ENCODE measurements around the gene TMPRSS3. TPM values are rescaled to one million over a fixed set of nuclear protein-coding genes. Genes with fewer than 3 reads are reported as not detected.

Gene TMPRSS3
- polyA plus RNA-seq, 1 donor, result 5.6 TPM

DNA sequence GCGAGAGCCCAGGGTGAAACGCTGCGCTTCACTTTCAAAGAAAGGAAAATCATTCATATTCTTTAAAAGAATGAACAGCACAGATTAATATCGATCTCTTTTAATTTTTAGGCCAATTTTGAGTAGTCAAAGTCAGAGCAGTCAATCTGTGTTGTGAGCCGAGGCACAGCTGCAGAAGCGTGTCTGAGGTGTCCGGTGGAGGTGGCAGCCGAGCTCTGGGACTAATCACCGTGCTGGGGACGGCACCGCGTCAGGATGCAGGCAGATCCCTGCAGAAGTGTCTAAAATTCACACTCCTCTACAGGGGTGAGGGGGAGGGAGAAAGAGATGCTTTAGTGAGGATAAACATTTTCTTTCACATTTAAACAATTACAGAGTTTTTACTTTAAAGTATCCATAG, 33.7 kb downstream of the TMPRSS3 start:
- 100% methylated on average over 1 of the region's 12 CpGs for WGBS (ENCODE audit: insufficient coverage, low lambda C conversion rate)
- Histone ChIP-seq H3K27ac (ENCODE audit: low read length) (no peak overlapping the region), H3K36me3 (ENCODE audit: control insufficient read depth, insufficient read depth, low read length) (no peaks in the 10 kb centered on the region), H3K27me3 (ENCODE audit: control insufficient read depth, insufficient read depth, low read length) (no peaks in the 10 kb centered on the region), H3K4me3 (ENCODE audit: low read length) (no peak overlapping the region), H3K9me3 (ENCODE audit: control insufficient read depth, low read depth, low read length) (peaks cover 3% of the 10 kb centered on the region), H3K4me1 (ENCODE audit: control insufficient read depth, insufficient read depth, low read length) (peaks cover 23% of the 10 kb centered on the region)
- no peak for DNase-seq

DNA sequence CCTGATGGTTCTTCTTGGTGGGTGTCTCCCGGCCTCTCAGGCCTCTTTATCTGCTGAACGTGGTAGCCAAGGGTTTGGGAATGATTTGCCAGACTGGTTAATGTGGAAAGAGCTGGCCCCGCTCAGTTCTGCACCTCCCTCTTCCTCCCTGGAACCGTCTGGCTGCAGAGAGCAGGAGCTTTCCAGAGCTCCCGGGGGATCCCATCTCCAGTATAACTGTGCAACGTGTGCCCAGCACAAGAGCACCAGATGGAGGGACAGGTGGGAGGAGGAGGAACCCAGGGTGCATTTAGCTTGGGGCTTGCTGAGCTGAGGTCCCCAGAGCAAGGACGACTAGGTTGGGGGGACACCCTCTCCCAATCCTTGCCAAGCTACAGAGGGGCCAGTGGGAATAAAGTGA, 34.6 kb downstream of the TMPRSS3 start:
- Histone ChIP-seq H3K27me3 (ENCODE audit: control insufficient read depth, insufficient read depth, low read length) (no peaks in the 10 kb centered on the region), H3K4me1 (ENCODE audit: control insufficient read depth, insufficient read depth, low read length) (peaks cover 14% of the 10 kb centered on the region), H3K9me3 (ENCODE audit: control insufficient read depth, low read depth, low read length) (peaks cover 6% of the 10 kb centered on the region), H3K36me3 (ENCODE audit: control insufficient read depth, insufficient read depth, low read length) (no peaks in the 10 kb centered on the region), H3K27ac (ENCODE audit: low read length) (no peak overlapping the region), H3K4me3 (ENCODE audit: low read length) (no peak overlapping the region)
- DNase-seq, result no peak
- WGBS (ENCODE audit: insufficient coverage, low lambda C conversion rate), result no CpG with 5 or more reads among the region's 7 CpGs

GRCh38 chr21:42360317-42360716, 35.5 kb downstream of the TMPRSS3 start:
- H3K4me3 ChIP-seq (ENCODE audit: low read length), result no peak overlapping the region
- no CpG with 5 or more reads among the region's 2 CpGs for WGBS (ENCODE audit: insufficient coverage, low lambda C conversion rate)
- H3K27ac ChIP-seq (ENCODE audit: low read length), result no peak overlapping the region
- peaks cover 7% of the 10 kb centered on the region for H3K4me1 ChIP-seq (ENCODE audit: control insufficient read depth, insufficient read depth, low read length)
- no peaks in the 10 kb centered on the region for H3K27me3 ChIP-seq (ENCODE audit: control insufficient read depth, insufficient read depth, low read length)
- no peak for DNase-seq
- peaks cover 10% of the 10 kb centered on the region for H3K9me3 ChIP-seq (ENCODE audit: control insufficient read depth, low read depth, low read length)
- no peaks in the 10 kb centered on the region for H3K36me3 ChIP-seq (ENCODE audit: control insufficient read depth, insufficient read depth, low read length)

DNA sequence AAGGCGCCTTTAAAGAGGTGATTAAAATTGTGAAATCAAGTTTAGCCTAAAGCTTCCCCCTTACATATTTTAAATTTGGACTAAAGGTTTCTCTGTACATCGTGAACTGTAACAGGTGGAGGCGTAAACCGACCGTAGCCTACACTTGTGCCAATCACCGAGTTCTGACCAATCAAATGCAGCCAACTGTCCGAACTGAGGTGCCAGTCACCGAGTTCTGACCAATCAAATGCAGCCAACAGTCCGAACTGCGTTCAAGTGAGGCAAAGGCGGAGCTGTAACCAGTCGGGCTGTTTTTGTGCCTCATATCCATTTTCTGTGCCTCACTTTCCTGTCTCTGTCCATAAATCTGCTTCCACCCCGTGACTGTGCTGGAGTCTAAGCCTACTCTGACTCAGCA, 36.9 kb downstream of the TMPRSS3 start:
- H3K27me3 ChIP-seq (ENCODE audit: control insufficient read depth, insufficient read depth, low read length), result no peaks in the 10 kb centered on the region
- DNase-seq, result no peak
- peaks cover 7% of the 10 kb centered on the region for H3K4me1 ChIP-seq (ENCODE audit: control insufficient read depth, insufficient read depth, low read length)
- H3K36me3 ChIP-seq (ENCODE audit: control insufficient read depth, insufficient read depth, low read length), result no peaks in the 10 kb centered on the region
- WGBS (ENCODE audit: insufficient coverage, low lambda C conversion rate), result 22% methylated on average over 1 of the region's 13 CpGs
- no peak overlapping the region for H3K27ac ChIP-seq (ENCODE audit: low read length)
- no peak overlapping the region for H3K4me3 ChIP-seq (ENCODE audit: low read length)
- H3K9me3 ChIP-seq (ENCODE audit: control insufficient read depth, low read depth, low read length), result peaks cover 13% of the 10 kb centered on the region

GRCh38 chr21:42358261-42358660, 37.6 kb downstream of the TMPRSS3 start:
- H3K27me3 ChIP-seq (ENCODE audit: control insufficient read depth, insufficient read depth, low read length), result no peaks in the 10 kb centered on the region
- no CpG with 5 or more reads among the region's 12 CpGs for WGBS (ENCODE audit: insufficient coverage, low lambda C conversion rate)
- peaks cover 13% of the 10 kb centered on the region for H3K9me3 ChIP-seq (ENCODE audit: control insufficient read depth, low read depth, low read length)
- peaks cover 4% of the 10 kb centered on the region for H3K4me1 ChIP-seq (ENCODE audit: control insufficient read depth, insufficient read depth, low read length)
- no peak overlapping the region for H3K27ac ChIP-seq (ENCODE audit: low read length)
- DNase-seq, result no peak
- H3K4me3 ChIP-seq (ENCODE audit: low read length), result no peak overlapping the region
- no peaks in the 10 kb centered on the region for H3K36me3 ChIP-seq (ENCODE audit: control insufficient read depth, insufficient read depth, low read length)

DNA sequence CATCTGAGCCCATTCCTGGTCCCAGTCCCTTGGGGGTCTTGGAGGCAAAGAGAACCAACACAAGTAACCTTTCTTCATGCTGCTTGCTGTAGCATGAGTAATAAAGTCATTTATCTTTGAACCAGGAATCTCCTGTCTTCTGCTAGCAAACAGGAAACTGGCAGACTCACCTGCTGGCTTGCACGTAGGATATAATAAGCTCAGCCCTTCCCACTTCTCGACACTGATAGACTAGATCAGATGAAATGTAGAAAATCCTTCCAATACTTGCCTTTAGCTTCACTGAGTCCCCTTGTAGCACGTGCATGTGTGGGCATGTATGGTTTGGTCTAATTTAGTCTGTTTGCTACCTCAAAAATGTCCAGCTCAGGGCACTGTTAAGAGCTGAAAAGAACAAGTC, 38.5 kb downstream of the TMPRSS3 start:
- Histone ChIP-seq H3K27ac (ENCODE audit: low read length) (no peak overlapping the region), H3K4me1 (ENCODE audit: control insufficient read depth, insufficient read depth, low read length) (no peaks in the 10 kb centered on the region), H3K27me3 (ENCODE audit: control insufficient read depth, insufficient read depth, low read length) (no peaks in the 10 kb centered on the region), H3K4me3 (ENCODE audit: low read length) (no peak overlapping the region), H3K9me3 (ENCODE audit: control insufficient read depth, low read depth, low read length) (peaks cover 13% of the 10 kb centered on the region), H3K36me3 (ENCODE audit: control insufficient read depth, insufficient read depth, low read length) (no peaks in the 10 kb centered on the region)
- no CpG with 5 or more reads among the region's 3 CpGs for WGBS (ENCODE audit: insufficient coverage, low lambda C conversion rate)
- no peak for DNase-seq

GRCh38 chr21:42356650-42357049, 39.2 kb downstream of the TMPRSS3 start:
- WGBS (ENCODE audit: insufficient coverage, low lambda C conversion rate), result no CpG with 5 or more reads among the region's 6 CpGs
- no peaks in the 10 kb centered on the region for H3K27me3 ChIP-seq (ENCODE audit: control insufficient read depth, insufficient read depth, low read length)
- no peak overlapping the region for H3K27ac ChIP-seq (ENCODE audit: low read length)

DNA sequence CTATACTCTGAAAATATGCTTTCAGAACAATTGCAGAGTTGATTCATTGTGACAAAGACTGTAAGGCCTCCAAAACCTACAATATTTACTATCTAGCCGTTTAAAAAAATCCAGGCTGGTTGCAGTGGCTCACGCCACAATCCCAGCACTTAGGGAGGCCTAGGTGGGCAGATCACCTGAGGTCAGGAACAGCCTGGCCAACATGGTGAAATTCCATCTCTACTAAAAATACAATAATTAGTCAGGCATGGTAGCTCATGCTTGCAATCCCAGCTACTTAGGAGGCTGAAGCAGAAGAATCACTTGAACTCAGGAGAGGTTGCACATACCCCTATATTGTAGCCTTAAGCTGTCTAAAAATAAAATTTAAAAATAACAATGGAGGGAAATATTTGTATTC, 39.8 kb downstream of the TMPRSS3 start:
- no peaks in the 10 kb centered on the region for H3K36me3 ChIP-seq (ENCODE audit: control insufficient read depth, insufficient read depth, low read length)
- no CpG with 5 or more reads among the region's 2 CpGs for WGBS (ENCODE audit: insufficient coverage, low lambda C conversion rate)

More at GRCh38 chr21:42356650-42357049, 39.2 kb downstream of the TMPRSS3 start:
- Histone ChIP-seq H3K36me3 (ENCODE audit: control insufficient read depth, insufficient read depth, low read length) (no peaks in the 10 kb centered on the region), H3K4me1 (ENCODE audit: control insufficient read depth, insufficient read depth, low read length) (no peaks in the 10 kb centered on the region), H3K4me3 (ENCODE audit: low read length) (no peak overlapping the region), H3K9me3 (ENCODE audit: control insufficient read depth, low read depth, low read length) (peaks cover 13% of the 10 kb centered on the region)
- no peak for DNase-seq

GRCh38 chr21:42353623-42354022, 42.2 kb downstream of the TMPRSS3 start:
- Histone ChIP-seq H3K27me3 (ENCODE audit: control insufficient read depth, insufficient read depth, low read length) (no peaks in the 10 kb centered on the region), H3K27ac (ENCODE audit: low read length) (no peak overlapping the region), H3K36me3 (ENCODE audit: control insufficient read depth, insufficient read depth, low read length) (no peaks in the 10 kb centered on the region), H3K4me1 (ENCODE audit: control insufficient read depth, insufficient read depth, low read length) (peaks cover 10% of the 10 kb centered on the region), H3K9me3 (ENCODE audit: control insufficient read depth, low read depth, low read length) (peaks cover 10% of the 10 kb centered on the region), H3K4me3 (ENCODE audit: low read length) (no peak overlapping the region)
- DNase-seq, result no peak
- no CpG with 5 or more reads among the region's 5 CpGs for WGBS (ENCODE audit: insufficient coverage, low lambda C conversion rate)

More for the DNA sequence above, 39.8 kb downstream of the TMPRSS3 start:
- no peak for DNase-seq
- H3K27me3 ChIP-seq (ENCODE audit: control insufficient read depth, insufficient read depth, low read length), result no peaks in the 10 kb centered on the region
- H3K4me1 ChIP-seq (ENCODE audit: control insufficient read depth, insufficient read depth, low read length), result peaks cover 4% of the 10 kb centered on the region
- no peak overlapping the region for H3K27ac ChIP-seq (ENCODE audit: low read length)
- H3K9me3 ChIP-seq (ENCODE audit: control insufficient read depth, low read depth, low read length), result peaks cover 13% of the 10 kb centered on the region
- no peak overlapping the region for H3K4me3 ChIP-seq (ENCODE audit: low read length)

DNA sequence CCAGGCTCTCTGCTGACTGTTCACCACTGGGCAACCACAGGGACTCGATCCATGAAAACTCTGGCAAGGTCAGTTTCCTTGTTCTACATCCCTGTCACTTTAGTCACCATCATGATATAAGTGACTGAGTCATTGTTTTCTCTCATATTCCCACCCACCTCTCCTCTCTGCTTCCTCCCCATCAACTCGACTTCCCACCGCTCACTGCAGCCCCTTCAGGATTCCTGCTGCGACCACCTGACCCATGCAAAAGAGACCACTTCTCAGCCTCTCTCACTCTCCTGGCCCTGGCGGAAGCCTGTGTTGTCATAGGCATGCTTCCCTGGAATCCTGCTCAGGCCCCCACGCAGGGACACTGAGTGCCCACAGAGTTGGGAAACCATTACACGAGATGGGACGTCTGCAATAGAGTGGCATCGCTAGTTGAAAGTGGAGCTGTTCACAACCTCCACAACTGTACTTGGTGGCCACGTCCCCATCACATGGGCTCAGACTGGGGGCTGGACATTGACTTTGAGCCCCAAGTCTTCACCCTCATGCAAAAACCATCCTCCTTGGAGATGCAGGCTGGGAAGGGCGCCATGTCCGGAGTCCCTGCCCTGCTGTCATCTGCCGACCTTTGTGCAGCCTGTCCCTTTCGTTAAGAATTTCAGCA, 43.3 kb downstream of the TMPRSS3 start:
- Histone ChIP-seq H3K36me3 (ENCODE audit: control insufficient read depth, insufficient read depth, low read length) (no peaks in the 10 kb centered on the region), H3K27me3 (ENCODE audit: control insufficient read depth, insufficient read depth, low read length) (no peaks in the 10 kb centered on the region), H3K27ac (ENCODE audit: low read length) (no peak overlapping the region), H3K9me3 (ENCODE audit: control insufficient read depth, low read depth, low read length) (peaks cover 10% of the 10 kb centered on the region), H3K4me1 (ENCODE audit: control insufficient read depth, insufficient read depth, low read length) (peaks cover 10% of the 10 kb centered on the region), H3K4me3 (ENCODE audit: low read length) (no peak overlapping the region)
- no peak for DNase-seq
- 100% methylated on average over 1 of the region's 14 CpGs for WGBS (ENCODE audit: insufficient coverage, low lambda C conversion rate)
